Suppressor macrophage treated with lipopolysaccharide for 1 hour (primary cell): ENCODE data around the gene CCT3.

ENCODE experiments used
- DNase-seq, 3 donors: peaks; one replicate each; pipeline ENCODE4 v3.0.0-alpha.2; 2020 to 2022

CCT3 gene

DNA sequence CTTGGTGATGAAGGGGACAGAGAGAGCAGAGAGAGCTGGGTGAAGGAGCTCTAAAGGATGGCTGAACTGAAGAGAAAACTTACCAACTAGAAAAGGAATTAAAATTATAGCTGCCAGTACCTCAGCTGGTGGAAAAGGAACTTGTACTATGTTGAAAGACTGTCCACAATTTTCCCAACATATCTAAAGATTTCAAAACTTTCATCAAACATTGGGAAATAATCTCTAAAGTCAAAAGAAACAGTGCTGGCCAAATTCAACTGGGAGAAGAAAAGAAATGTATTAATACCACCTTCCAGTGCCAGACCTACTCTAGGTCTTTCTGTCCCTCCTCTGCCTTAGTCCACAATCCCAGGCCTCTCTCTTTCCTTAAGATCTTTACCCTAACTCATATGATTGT is 61.6 kb downstream of the CCT3 start:
- peak in 2 of 3 donors; percentile 28 to 73 for DNase-seq

DNA sequence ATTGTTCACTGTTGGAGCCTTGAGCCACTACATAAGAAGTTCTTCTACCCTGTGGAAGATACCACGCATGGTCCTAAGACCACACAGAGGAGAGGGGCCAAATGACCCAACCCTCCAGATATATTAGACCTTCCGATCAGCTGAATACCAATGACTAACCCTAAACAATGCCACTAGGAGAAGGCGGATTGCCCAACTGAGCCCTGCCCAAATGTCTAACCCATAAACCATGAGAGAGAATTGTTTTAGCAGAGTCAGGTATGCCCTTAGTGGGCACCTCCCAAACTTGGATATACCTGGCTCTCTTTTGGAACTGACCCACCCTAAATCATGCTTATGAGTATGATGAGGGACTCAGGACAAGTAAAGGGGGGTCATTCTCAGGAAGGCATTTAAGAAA is 67.8 kb downstream of the CCT3 start:
- DNase-seq, result no peak

DNA sequence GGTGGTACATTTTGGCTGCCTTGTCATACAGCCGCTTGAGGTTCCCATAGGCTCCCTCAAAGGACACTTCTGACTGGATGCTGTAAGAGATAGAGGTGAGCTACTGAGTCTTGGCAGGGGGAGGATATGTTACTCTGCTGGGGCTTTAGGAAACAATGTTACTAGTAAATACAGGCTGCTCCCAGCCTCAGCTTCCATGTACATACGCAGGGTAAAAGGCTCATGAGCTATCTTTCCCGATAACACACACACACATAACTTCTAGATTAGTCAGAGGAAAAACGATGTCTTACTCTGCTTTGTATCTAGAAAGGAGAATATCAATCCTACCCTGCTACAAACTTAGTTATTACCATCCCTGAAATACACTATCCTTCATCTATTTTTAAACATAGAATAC is 69.8 kb downstream of the CCT3 start:
- no peak for DNase-seq

DNA sequence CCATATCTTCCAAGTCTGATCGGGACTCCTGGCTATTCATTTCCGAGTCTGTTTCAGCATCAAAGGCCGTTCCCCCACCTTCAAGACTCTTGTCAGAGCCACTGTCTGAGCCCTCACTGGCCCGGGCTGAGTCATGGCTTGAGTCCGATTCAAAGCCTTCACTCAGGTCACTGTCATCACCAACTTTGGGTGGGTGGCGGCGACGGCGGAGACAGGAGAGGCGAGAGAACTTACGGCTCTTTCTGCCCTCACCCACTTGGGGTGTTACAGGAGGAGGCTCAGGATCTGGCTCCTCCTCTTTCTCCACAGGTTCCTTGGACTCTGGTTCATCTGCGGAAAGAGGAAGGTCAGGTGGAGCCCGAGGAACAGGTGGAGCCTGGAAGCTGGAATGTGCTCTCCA is 72.0 kb downstream of the CCT3 start:
- no peak for DNase-seq

DNA sequence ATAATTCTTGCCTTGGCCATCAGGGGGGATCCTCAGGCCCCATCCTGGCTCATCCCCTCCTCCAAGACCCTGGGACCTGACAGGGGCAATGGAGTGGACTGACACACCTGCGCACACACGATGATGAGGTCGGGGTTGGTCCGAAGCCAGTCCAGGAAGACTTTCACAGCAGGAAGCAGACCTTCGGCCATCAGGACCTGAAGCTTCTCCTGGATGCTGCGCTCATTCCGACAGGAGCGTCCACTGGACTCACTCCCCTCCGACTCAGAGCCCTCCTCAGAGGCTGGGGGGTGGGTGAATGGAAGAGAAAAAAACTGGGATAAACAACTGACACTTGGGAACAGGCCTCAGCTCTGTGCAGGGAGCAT is 74.8 kb downstream of the CCT3 start:
- DNase-seq, result no peak

DNA sequence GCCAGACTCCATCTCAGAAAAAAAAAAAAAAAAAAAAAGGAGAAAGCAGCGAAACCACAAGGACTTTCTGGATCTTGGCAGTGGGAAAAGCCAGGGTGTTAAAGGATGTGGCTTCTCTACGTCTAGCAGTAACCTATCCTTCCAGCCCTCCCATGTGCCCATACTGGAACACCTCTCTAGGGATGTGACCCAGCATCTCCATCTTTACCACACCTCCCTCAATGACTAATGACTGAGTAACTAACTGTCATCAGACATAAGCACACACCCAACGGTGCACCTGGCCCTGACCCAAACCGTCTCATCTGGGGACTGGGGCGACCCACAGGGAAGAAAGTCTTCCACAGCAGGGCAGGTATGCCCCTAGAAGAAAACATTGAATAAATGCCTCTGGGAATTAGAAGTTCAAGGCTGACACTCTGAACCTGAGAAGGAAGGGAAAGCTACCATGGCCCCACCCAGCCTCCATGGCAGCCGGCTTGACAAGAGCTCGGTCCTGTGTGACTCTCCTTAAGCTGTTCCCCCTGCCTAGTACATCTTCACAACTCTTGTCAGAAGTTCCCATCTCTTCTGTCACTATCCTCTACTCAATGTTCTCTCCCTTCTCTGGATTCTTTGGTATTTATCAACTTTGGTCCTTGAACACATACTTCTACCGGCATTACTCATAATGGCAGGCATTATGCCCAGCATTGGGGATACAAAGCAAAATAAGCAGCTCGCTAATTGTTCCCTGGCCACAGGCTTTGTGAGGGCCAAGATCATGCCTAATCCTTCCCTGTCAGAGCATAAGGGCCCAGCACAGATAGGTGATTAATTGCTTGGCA is 75.4 kb downstream of the CCT3 start:
- no peak for DNase-seq

DNA sequence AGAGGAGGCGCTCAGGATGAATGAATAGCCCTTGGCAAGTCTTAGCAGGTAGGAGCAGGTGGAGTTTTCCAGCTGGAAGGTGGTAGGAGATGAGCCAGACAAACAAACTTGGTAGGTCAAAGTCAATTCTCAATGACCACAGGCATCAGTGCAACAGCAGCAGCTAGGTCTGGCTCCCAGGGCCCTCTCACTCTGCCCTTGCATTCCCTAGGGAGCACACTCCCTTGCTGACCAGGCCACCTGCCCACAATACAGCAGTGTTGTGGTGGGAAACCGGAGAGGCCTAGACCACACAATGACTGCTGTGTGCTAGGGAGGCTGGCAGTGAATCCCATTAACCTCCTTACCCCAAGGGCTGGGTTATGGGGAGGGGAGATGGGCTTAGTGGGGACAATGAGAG is 77.2 kb downstream of the CCT3 start:
- DNase-seq, result no peak

DNA sequence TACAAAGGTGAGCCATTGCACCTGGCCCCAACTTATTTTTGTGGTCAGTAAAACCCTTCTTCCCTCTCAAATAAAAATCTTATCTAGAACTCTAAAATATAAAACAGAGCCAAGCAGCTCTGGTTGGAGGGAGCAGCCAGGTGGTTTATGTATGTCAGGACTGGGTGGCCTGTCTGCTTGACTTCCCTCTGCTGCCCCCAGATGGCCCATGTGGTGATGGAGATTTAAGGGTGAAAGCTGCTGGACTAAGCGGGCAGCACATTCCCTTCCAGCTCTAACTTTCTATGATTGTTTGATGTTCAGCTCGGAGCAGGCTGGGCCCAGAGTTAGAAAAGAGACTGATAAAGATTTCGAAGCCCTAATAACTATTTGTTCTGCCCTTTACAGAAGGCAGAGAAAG is 78.3 kb downstream of the CCT3 start:
- DNase-seq, result no peak
